ENCODE results near the gene JCHAIN.

DNA sequence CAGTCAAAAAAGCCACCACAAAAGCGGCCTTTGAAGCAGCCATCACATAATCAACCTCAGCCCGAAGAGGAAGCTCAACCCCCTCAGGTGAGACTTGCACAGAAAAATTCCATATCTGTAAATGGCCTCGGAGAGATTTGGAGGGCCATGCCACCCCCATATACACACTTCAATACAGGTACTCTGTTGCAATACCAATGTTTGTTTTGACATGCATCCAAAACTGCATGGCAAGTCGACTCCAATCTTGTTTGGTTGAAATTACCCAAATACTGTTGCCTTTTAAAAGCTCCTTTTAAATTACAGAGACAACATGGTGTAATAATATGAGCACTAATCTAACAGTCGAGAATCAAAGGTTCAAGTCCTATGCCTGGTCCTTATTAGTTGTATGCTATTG lies 31.8 kb downstream of the JCHAIN start:
- no peak for TF ChIP-seq EZH2 (IDR thresholded peaks at IDR 0.05; ENCODE audit: insufficient read depth, poor library complexity, severe bottlenecking)
- TF ChIP-seq EZH2phosphoT487 (IDR thresholded peaks at IDR 0.05; ENCODE audit: insufficient read depth, low read depth), result no peak
